GM15510 (cell line): ENCODE measurements around the gene UNCX.

ENCODE experiments used
- POLR2A ChIP-seq: IDR thresholded peaks from 3 replicates; pipeline ENCODE4 v1.6.1; 2011; ENCODE audit warnings: borderline replicate concordance; ENCODE audit not compliant: insufficient read length; ENCODE audit errors: extremely low read depth

Gene UNCX

GRCh38 chr7:1269336-1269890 is 36.7 kb downstream of the UNCX start:
- no peak for TF ChIP-seq POLR2A

- no peak for TF ChIP-seq POLR2A
These were observed 37.5 kb downstream of the UNCX start for GRCh38 chr7:1270181-1270580.

GRCh38 chr7:1271046-1271445 is 38.4 kb downstream of the UNCX start:
- no peak for TF ChIP-seq POLR2A

- no peak for TF ChIP-seq POLR2A
These were observed 39.0 kb downstream of the UNCX start for GRCh38 chr7:1271656-1272055.

GRCh38 chr7:1274121-1274875 is 41.6 kb downstream of the UNCX start:
- no peak for TF ChIP-seq POLR2A

- TF ChIP-seq POLR2A = no peak
These were observed 42.3 kb downstream of the UNCX start for GRCh38 chr7:1274876-1275375.

- TF ChIP-seq POLR2A = no peak
These were observed 43.0 kb downstream of the UNCX start for GRCh38 chr7:1275451-1276381.

- no peak for TF ChIP-seq POLR2A
These were observed 44.0 kb downstream of the UNCX start for GRCh38 chr7:1276626-1277175.

GRCh38 chr7:1278543-1278942 is 45.9 kb downstream of the UNCX start:
- TF ChIP-seq POLR2A = no peak

- TF ChIP-seq POLR2A = no peak
These were observed 46.4 kb downstream of the UNCX start for GRCh38 chr7:1279041-1279440.

- no peak for TF ChIP-seq POLR2A
These were observed 48.4 kb downstream of the UNCX start for GRCh38 chr7:1281068-1281467.

GRCh38 chr7:1282679-1283078 is 50.0 kb downstream of the UNCX start:
- TF ChIP-seq POLR2A = no peak

- no peak for TF ChIP-seq POLR2A
These were observed 50.7 kb downstream of the UNCX start for GRCh38 chr7:1283337-1283736.

GRCh38 chr7:1283941-1284742 is 51.5 kb downstream of the UNCX start:
- no peak for TF ChIP-seq POLR2A
